Measurements from ENCODE around the gene INCENP.
"Not testable (repeated sequence)": the region's sequence is repeated elsewhere in the genome, so short reads cannot be mapped to it uniquely, and the experiment has no call there.

INCENP gene

DNA sequence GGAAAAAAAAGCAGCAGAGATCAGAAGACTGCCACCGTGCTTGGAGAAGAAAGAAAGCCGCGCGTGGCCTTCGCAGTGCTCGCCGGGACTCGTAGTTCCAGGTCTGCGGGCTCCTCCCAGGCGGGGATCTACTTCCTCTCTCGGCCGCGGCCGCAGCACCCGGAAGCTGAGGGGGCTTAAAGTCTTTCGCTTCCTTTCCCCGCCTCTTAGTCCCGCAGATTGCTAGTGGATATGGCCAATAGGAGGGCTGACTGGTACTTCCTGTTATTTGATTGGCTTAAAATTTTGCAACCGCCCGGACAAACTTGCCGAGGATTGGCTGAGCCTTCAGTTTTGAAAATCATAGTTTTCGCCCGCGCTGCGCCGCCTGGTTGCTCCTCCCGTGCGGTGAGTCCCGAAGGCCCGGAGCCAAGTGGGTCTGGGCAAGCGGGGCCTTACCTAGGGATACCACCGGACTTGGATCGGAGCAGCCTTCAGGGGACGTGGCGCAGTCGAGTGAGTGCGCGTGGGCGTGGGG is at the start of gene INCENP:
Gene INCENP, plus strand, starts transcription at position 343 of the 517 bp plus-strand sequence. CDS start 4,151 bp downstream, outside the sequence.
- DNase-seq (ENCODE audit: low read depth in 2 of 2) = peak; percentile 86 to 94

- no peak for DNase-seq (ENCODE audit: low read depth in 2 of 2)
Observed at GRCh38 chr11:62075438-62075837, 48.4 kb upstream of the INCENP start.

DNA sequence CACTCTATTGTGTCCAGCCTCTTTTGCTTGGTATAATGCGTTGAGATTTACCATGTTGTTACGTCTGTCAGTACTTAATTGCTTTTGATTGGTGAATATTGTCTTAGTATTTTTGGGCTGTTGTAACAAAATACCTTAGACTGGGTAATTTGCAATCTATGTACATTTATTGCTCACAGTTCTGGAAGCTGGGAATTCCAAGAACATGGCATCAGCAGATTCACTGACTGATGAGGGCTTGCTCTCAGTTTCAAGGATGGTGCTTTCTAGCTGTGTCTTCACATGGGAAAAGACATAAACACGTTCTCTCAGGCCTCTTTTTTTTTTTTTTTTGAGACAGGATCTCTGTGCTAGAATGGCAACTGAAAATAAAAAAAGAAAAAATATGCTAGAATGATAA is 46.7 kb upstream of the INCENP start:
- DNase-seq (ENCODE audit: low read depth in 2 of 2) = no peak

- DNase-seq (ENCODE audit: low read depth in 2 of 2) = peak; percentile 71 to 76
Observed at GRCh38 chr11:62081378-62082291, 42.2 kb upstream of the INCENP start.

- DNase-seq (ENCODE audit: low read depth in 2 of 2) = no peak
Observed at GRCh38 chr11:62082292-62082657, 41.5 kb upstream of the INCENP start.

DNA sequence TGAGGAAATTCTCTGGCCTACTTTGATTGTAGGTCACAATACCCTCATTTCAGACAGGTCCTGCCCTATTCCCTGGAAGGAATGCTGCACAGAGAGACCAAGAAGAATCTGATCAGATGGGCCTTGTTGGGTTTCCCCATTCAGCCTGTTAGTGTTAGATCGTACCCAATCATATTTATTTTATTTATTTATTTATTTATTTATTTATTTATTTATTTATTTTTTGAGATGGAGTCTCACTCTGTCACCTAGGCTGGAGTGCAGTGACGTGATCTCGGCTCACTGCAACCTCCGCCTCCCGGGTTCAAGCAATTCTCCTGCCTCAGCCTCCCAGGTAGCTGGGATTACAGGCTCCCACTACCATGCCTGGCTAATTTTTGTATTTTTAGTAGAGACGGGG is 39.0 kb upstream of the INCENP start:
- not testable (repeated sequence) for DNase-seq (ENCODE audit: low read depth in 2 of 2)

GRCh38 chr11:62087694-62088093 is 36.1 kb upstream of the INCENP start:
- no peak for DNase-seq (ENCODE audit: low read depth in 2 of 2)

GRCh38 chr11:62088331-62088933 is 35.4 kb upstream of the INCENP start:
- DNase-seq (ENCODE audit: low read depth in 2 of 2) = no peak

DNA sequence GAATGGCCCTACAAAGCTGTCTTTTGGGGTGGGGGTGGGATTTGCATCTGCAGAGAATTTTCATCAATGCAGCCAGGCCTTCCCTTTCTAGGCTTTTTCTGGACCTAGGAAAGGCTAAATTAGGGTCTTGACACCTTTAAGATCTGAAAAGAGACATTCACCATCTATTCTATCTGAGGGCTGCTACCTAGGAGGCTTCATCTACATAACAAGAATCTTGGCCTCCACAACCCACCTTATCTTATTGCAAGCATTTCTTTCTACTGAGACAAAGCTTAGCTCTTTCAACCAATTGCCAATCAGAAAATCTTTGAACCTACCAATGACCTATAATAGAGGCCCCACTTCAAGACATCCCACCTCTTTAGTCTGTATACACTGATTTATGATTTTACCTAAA is 20.7 kb upstream of the INCENP start:
- no peak for DNase-seq (ENCODE audit: low read depth in 2 of 2)

GRCh38 chr11:62103986-62104385 is 19.8 kb upstream of the INCENP start:
- no peak for DNase-seq (ENCODE audit: low read depth in 2 of 2)

GRCh38 chr11:62104816-62105653 is 18.8 kb upstream of the INCENP start:
- no peak for DNase-seq (ENCODE audit: low read depth in 2 of 2)

GRCh38 chr11:62105667-62106191 is 18.1 kb upstream of the INCENP start:
- DNase-seq (ENCODE audit: low read depth in 2 of 2) = no peak

GRCh38 chr11:62108017-62108750 is 15.6 kb upstream of the INCENP start:
- no peak for DNase-seq (ENCODE audit: low read depth in 2 of 2)

GRCh38 chr11:62108971-62109404 is 14.8 kb upstream of the INCENP start:
- DNase-seq (ENCODE audit: low read depth in 2 of 2) = no peak

GRCh38 chr11:62115085-62115694 is 8.6 kb upstream of the INCENP start:
- DNase-seq (ENCODE audit: low read depth in 2 of 2) = no peak

- DNase-seq (ENCODE audit: low read depth in 2 of 2) = no peak
Observed at GRCh38 chr11:62116451-62116850, 7.4 kb upstream of the INCENP start.

- DNase-seq (ENCODE audit: low read depth in 2 of 2) = no peak
Observed at GRCh38 chr11:62119569-62119968, 4.2 kb upstream of the INCENP start.

GRCh38 chr11:62120001-62120400 is 3.8 kb upstream of the INCENP start:
- DNase-seq (ENCODE audit: low read depth in 2 of 2) = no peak

- DNase-seq (ENCODE audit: low read depth in 2 of 2) = no peak
Observed at GRCh38 chr11:62120431-62120830, 3.4 kb upstream of the INCENP start.

- DNase-seq (ENCODE audit: low read depth in 2 of 2) = no peak
Observed at GRCh38 chr11:62122076-62122475, 1.7 kb upstream of the INCENP start.
